NCI-H2196 treated with DMSO at 0.1 percent for 48 hours (cell line): ENCODE results near the gene KRT75.
"Not testable (repeated sequence)": the region's sequence is repeated elsewhere in the genome, so short reads cannot be mapped to it uniquely, and the experiment has no call there.

ENCODE experiments used
- DNase-seq: peaks from one replicate; lab custom pipeline; 2025; ENCODE audit not compliant: unreplicated experiment; lab: John Stamatoyannopoulos, UW

KRT75 gene

GRCh38 chr12:52418576-52419110 is 15.5 kb downstream of the KRT75 start:
- no peak for DNase-seq

DNA sequence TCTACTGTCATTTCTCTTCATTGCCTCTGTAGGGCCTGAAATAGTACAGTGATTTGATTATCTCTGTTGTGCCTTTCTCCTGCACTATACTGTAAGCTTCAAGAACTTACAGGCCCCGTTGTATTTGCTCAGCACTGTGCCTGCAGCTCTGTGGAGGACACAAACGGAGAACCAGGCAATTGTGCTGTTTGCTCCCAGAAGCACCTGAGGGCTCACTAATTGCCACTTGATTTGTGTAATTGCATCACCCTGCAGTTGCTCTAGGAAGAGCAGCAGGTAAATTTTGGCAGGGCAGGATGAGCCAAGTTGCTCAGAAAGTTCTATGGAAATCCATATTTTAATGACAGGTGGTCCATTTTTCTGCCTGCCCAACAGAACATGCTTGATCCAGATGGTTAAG is 16.4 kb downstream of the KRT75 start:
- no peak for DNase-seq

DNA sequence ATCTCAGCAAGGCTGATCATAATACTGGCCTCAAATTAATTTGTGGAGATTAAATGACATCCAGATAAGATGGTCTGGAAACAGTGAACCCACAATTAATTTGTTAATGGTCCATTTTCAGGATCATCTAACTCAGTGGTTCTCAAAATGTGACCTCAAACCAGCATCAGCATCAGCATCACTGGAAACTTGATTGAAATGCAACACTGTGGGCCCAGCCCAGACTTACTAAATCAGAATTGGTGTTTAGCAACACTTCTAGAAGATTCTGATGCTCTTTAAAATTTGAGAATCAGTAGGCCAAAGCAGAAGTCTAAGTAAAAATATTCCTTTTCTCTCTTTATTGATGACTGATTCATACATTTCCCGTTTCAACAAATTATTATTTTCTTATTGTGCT is 17.4 kb downstream of the KRT75 start:
- DNase-seq: no peak

- DNase-seq: no peak
These were observed 18.1 kb downstream of the KRT75 start for GRCh38 chr12:52415870-52416750.

- DNase-seq: no peak
These were observed 19.2 kb downstream of the KRT75 start for GRCh38 chr12:52414936-52415335.

GRCh38 chr12:52413782-52414345 is 20.3 kb downstream of the KRT75 start:
- DNase-seq: no peak

DNA sequence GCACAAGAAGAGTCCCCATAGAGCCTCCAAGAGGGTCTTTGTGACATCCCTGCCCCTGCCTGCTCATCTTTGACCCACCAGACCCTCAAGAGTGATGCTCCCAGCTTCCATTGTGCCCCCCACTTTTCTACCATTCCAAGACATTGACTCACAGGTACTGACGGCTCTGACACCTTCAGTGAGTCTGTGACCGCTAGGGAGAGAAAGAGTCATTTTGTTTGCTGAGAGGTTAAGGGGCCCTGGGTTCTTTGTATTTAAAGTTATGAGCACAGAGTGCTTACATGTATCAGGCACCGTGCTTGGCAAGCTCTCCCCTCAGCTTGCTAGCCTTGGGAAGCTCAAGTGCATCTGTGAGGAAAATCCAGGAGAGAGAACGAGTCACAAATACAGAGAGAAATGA is 21.0 kb downstream of the KRT75 start:
- DNase-seq: no peak

DNA sequence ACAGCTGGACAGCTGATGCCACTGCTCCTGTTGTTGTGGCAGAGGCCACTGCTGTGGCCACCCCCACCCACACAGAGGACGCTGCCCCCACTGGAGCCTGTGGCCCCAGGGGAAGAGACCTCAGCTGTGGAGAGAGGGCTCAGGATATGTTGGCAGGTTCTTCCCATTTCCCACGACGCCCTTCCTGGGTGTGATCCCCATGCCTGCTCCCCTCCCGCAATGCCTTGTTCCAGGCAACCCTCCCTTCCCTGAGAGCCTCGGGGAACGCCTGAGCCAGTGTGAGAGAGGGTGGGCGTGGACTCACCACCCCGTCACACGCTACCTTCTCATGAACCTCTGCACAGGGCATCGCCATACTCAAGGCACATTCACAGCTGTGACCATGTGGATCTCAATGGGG is 22.4 kb downstream of the KRT75 start:
- DNase-seq: no peak

GRCh38 chr12:52410589-52411248 is 23.5 kb downstream of the KRT75 start:
- DNase-seq: not testable (repeated sequence)

- DNase-seq: no peak
These were observed 26.3 kb downstream of the KRT75 start for GRCh38 chr12:52407918-52408317.

- DNase-seq: no peak
These were observed 28.2 kb downstream of the KRT75 start, which contains the start of gene KRT82 for GRCh38 chr12:52405922-52406385. Gene KRT82 (minus strand): TSS chr12:52406335. CDS start chr12:52406277, 58 bp downstream.

DNA sequence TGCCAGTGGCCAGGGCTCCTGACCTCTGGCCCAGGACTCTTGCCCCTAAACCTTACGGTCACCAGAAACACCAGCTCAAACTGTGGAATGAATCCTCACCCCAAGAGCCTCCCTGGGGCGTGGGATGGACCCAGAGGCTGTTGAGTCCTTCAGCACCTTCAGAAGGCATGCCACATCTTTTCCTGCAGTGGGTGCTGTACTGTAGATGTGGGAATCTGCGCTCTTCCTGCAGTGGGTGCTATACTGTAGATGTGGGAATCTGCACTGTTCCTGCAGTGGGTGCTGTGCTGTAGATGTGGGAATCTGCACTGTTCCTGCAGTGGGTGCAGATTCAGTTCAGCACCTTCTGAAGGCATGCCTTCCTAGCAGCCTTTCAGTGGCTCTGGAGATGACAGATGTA is 29.2 kb downstream of the KRT75 start:
- DNase-seq: no peak

DNA sequence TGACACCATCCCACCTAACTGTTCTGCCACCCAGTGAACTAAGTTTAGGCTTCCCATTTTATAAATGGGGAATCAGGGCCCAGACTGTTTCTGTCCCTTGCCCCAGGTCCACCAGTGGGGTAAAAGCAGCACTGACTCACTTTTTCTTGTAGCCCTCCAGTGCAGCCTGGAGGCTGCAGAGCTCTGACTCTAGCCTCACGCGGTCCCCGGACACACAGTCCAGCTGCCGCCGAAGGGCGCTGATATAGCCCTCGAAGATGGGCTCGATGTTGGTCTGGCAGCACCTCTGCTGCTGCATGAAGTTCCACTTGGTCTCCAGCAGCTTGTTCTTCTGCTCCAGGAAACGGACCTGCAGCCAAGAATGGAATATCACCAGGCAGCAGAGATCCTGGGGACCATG is 30.6 kb downstream of the KRT75 start:
- no peak for DNase-seq

DNA sequence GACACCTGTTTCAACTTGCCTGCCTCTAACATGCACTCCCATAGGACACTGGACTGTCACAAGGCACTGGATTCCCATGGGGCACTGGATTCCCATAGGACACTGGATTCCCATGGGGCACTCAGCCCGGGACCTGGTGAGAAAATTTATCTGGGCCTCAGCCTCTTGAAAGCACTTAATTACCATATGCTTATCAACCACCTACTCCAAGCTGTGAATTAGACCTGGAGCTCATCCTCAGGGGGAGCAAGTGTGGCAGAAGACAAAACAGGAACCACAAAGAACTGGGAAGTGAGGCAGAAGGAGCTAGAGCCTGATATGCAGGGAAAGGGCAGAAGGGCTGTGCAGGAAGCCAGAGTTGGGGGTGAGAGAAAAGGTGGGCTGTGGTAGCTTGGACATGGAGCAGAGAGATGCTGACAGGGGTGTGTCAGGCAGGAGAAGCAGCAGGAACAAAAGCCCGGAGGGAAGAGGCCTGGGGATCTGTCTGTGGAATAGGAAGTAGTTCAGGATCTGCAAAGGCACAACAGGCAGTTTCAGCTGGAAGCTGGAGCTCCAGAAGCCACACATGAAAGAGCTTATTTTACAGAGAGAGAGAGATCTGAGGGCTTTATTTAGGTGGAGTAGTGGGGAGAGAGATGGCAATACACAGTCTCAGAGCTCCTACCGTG is 31.2 kb downstream of the KRT75 start:
- DNase-seq: no peak

DNA sequence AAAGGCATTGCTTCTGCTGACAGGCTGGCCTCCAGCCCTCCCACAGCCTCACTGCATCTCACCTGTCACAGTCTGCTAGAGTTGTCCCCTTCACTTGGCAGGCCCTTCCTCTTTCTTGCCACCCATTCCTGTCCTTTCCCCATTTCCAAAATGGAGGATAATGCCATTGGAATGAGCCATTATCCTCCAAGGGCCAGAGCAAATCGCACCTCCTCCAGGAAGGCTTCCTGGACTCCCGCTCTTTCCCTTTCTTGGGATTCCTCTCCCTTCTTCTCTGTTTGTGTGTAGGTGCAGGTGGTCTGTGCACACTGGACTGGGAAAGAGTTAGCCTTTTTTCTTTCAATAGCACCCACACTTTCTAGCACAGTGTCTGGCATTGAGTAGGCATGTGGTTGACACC is 31.8 kb downstream of the KRT75 start:
- DNase-seq: no peak

DNA sequence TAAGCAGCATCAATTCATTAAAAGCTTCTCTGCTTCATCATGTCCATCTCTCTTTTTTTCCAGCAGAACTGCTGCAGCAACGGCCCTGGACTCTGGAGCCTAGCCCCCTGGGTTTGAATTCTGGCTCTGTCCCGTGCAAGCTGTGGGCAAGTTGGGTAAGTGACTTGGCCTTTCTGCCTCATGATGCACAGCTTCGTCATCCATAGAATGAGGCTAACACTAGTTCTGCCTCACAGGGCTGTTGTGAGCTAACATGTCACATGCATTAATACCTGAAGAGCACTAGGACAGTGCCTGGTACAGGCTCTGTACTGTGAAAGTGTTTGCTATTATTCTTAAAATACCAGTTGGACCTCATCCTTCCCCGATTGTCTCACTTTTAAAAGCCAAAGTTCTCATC is 32.2 kb downstream of the KRT75 start:
- no peak for DNase-seq

- no peak for DNase-seq
These were observed 32.6 kb downstream of the KRT75 start for GRCh38 chr12:52401526-52401925.

GRCh38 chr12:52400906-52401305 is 33.3 kb downstream of the KRT75 start:
- DNase-seq: no peak

DNA sequence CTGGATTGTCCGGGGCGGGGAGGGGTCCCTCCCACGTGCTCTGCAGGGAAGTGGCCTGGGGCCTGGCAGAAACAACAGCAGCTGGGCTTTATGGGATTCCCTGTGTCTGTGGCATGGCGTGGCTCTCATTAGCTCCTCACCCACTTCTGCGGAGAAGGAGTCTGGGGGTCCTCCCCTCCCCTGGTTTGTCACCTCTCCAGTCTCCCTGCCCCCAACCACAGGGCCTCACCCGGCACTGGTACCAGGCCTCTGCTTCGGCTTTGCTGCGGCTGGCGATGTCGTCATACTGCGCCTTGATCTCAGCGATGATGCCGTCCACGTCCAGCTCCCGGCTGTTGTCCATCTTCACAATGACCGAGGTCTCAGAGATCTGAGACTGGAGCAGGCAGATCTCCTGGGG is 34.4 kb downstream of the KRT75 start:
- no peak for DNase-seq

DNA sequence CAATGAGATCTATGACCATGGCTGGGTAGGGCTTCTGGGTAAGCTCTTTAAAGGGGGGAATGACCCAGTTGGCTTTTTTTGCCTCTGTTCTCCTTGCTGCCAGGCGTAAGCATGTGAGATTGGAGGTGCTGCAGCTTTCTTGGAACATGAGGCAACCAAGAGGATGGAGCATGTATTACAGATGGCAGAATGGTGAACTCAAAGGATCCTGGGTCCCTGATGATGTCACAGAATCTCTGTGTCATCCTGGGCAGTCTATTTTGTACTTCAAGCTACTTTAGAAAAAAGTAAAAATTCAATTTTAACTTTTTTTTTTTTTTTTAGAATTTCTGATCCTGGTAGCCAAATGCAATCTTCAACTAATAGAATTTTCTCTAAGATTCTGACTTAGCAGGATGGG is 36.0 kb downstream of the KRT75 start:
- DNase-seq: no peak

GRCh38 chr12:52396656-52397055 is 37.5 kb downstream of the KRT75 start:
- no peak for DNase-seq
